Glutamatergic neuron (in vitro differentiated cells): ENCODE measurements around the gene CP. TPM values are rescaled to one million over a fixed set of nuclear protein-coding genes. Genes with fewer than 3 reads are reported as not detected.
A peak's percentile ranks its signal among the peaks of the same experiment; 100 is the strongest.
"Not testable (repeated sequence)": the region's sequence is repeated elsewhere in the genome, so short reads cannot be mapped to it uniquely, and the experiment has no call there.

ENCODE experiments used
- DNase-seq: peaks from one replicate; pipeline ENCODE4 v3.0.0; 2022
- H3K27ac Mint-ChIP-seq: one replicate; pipeline ENCODE4 v1.8.0; 2020; ENCODE audit warnings: mild to moderate bottlenecking, mixed read lengths, inconsistent platforms; ENCODE audit not compliant: unreplicated experiment
- H3K27me3 Mint-ChIP-seq: one replicate; pipeline ENCODE4 v1.8.0; 2020; ENCODE audit warnings: mild to moderate bottlenecking, moderate library complexity, mixed read lengths, inconsistent platforms; ENCODE audit not compliant: unreplicated experiment
- H3K36me3 Mint-ChIP-seq: one replicate; pipeline ENCODE4 v1.8.0; 2020; ENCODE audit warnings: mild to moderate bottlenecking, mixed read lengths, inconsistent platforms; ENCODE audit not compliant: unreplicated experiment
- H3K4me1 Mint-ChIP-seq: one replicate; pipeline ENCODE4 v1.8.0; 2020; ENCODE audit warnings: mild to moderate bottlenecking, low read depth, mixed read lengths, inconsistent platforms; ENCODE audit not compliant: unreplicated experiment
- H3K4me3 Mint-ChIP-seq: one replicate; pipeline ENCODE4 v1.8.0; 2020; ENCODE audit warnings: mild to moderate bottlenecking, mixed read lengths, inconsistent platforms; ENCODE audit not compliant: unreplicated experiment
- H3K9me3 Mint-ChIP-seq: one replicate; pipeline ENCODE4 v1.8.0; 2020; ENCODE audit warnings: mild to moderate bottlenecking, moderate library complexity, mixed read lengths, inconsistent platforms; ENCODE audit not compliant: unreplicated experiment
- total RNA-seq: library from RNA; stranded (reverse); fragmentation: NEBNext Ultra II Directional; extraction: Animal tissue kit (Norgen Biotek cat#: 25700); gene quantifications from one replicate; pipeline ENCODE4 v1.2.1, GENCODE V29; 2021; ENCODE audit not compliant: unreplicated experiment
- TF ChIP-seq, protein P1 (sequence below): fragments of 200-600 bp; sonication (generic); IDR thresholded peaks from one replicate; pipeline ENCODE4 v1.5.0; 2021; ENCODE audit not compliant: partially characterized antibody, unreplicated experiment

CP gene
- total RNA-seq, 1 donor from 2014 or later = not detected

DNA sequence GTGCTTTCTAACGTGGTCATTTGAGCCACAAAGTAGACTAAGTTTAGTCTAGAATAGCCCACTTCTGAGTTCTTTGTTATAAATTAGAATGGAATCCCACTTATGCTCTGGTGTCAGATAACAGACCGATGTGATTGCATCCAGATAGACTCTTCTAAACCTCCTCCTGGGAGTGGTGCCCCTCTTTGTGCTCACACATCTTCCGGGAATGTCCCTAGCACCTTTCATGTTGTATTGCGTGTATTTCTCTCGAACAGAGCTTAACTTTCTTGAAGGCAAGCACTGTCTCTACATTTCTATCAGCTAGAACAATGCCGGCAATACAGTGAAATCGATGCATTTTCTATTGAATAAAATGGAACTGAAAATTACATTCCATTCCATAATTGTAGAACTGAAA lies 23.0 kb downstream of the CP start:
- TF ChIP-seq, protein P1, sequence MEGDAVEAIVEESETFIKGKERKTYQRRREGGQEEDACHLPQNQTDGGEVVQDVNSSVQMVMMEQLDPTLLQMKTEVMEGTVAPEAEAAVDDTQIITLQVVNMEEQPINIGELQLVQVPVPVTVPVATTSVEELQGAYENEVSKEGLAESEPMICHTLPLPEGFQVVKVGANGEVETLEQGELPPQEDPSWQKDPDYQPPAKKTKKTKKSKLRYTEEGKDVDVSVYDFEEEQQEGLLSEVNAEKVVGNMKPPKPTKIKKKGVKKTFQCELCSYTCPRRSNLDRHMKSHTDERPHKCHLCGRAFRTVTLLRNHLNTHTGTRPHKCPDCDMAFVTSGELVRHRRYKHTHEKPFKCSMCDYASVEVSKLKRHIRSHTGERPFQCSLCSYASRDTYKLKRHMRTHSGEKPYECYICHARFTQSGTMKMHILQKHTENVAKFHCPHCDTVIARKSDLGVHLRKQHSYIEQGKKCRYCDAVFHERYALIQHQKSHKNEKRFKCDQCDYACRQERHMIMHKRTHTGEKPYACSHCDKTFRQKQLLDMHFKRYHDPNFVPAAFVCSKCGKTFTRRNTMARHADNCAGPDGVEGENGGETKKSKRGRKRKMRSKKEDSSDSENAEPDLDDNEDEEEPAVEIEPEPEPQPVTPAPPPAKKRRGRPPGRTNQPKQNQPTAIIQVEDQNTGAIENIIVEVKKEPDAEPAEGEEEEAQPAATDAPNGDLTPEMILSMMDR = no peak
- Mint-ChIP-seq H3K4me1 (peaks cover 17% of the 10 kb centered on the region), H3K4me3 (no peak overlapping the region), H3K27ac (no peak overlapping the region), H3K9me3 (peaks cover 1% of the 10 kb centered on the region), H3K27me3 (no peaks in the 10 kb centered on the region), H3K36me3 (no peaks in the 10 kb centered on the region)
- DNase-seq = no peak

DNA sequence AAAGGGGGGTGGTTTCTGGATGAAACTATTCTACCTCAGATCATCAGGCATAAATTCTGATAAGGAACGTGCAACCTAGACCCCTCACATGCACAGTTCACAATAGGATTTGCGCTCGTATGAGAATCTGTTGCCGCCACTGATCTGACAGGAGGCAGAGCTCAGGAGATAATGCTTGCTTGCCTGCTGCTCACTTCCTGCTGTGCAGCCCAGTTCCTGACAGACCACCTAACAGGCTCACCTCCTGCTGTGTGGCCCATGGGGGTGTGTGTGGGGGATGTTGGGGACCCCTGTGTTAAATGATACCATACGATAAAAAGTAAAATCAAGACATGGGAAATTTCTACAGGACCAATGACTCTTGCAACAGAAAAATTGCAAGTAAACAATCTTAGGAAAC lies 24.0 kb downstream of the CP start:
- H3K27ac Mint-ChIP-seq = peak overlapping the region; percentile 73

DNA sequence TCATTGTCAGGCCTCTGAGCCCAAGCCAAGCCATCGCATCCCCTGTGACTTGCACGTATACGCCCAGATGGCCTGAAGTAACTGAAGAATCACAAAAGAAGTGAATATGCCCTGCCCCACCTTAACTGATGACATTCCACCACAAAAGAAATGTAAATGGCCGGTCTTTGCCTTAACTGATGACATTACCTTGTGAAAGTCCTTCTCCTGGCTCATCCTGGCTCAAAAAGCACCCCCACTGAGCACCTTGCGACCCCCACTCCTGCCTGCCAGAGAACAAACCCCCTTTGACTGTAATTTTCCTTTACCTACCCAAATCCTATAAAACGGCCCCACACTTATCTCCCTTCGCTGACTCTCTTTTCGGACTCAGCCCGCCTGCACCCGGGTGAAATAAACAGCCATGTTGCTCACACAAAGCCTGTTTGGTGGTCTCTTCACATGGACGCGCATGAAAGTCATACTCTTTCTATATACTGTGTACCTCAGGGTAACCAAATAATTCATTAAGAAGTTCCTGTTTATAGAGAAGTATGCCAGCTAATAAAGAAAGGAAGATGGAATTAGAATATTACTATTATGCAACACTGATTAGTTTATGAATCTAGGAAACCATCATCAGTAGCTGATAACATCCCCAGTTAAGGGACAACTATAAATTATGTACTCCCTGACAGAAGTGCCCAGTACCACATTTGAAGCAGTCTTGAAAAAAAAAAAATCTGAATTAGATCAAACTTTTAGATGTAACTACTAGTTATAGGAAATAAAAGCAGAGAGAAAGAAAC lies 24.6 kb downstream of the CP start:
- not testable (repeated sequence) for H3K27me3 Mint-ChIP-seq, H3K36me3 Mint-ChIP-seq, H3K9me3 Mint-ChIP-seq, DNase-seq
- H3K4me3 Mint-ChIP-seq = peak overlapping the region; percentile 89
- peak overlapping the region; percentile 73 for H3K27ac Mint-ChIP-seq
- peaks cover 17% of the 10 kb centered on the region for H3K4me1 Mint-ChIP-seq

More for the DNA sequence above, 24.0 kb downstream of the CP start:
- TF ChIP-seq, protein P1 = no peak
- peaks cover 17% of the 10 kb centered on the region for H3K4me1 Mint-ChIP-seq
- peak; percentile 17 for DNase-seq
- H3K4me3 Mint-ChIP-seq = peak overlapping the region; percentile 89
- H3K27me3 Mint-ChIP-seq = no peaks in the 10 kb centered on the region
- peaks cover 1% of the 10 kb centered on the region for H3K9me3 Mint-ChIP-seq
- no peaks in the 10 kb centered on the region for H3K36me3 Mint-ChIP-seq

DNA sequence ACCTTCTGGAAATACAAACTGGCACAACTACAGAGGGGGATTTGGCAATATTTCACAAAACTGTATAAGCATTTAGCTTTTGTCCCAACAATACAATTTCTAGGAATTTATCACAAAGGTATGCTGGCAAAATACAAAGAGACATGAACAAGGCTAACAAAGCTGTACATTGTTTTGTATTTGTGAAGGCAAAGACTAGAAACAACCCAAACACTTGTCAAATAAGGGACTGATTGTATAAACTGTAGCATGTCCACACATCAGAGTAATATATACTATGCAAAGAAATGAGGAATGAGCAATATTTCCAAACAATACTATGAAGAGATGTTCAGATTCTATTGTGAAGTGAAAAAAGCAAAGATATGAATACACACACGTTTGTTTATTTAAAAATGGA lies 26.4 kb downstream of the CP start:
- H3K27ac Mint-ChIP-seq = no peak overlapping the region
- H3K36me3 Mint-ChIP-seq = no peaks in the 10 kb centered on the region
- no peaks in the 10 kb centered on the region for H3K27me3 Mint-ChIP-seq
- no peak overlapping the region for H3K4me3 Mint-ChIP-seq
- H3K9me3 Mint-ChIP-seq = peaks cover 1% of the 10 kb centered on the region
- TF ChIP-seq, protein P1 = no peak
- H3K4me1 Mint-ChIP-seq = peaks cover 17% of the 10 kb centered on the region
- DNase-seq = no peak

DNA sequence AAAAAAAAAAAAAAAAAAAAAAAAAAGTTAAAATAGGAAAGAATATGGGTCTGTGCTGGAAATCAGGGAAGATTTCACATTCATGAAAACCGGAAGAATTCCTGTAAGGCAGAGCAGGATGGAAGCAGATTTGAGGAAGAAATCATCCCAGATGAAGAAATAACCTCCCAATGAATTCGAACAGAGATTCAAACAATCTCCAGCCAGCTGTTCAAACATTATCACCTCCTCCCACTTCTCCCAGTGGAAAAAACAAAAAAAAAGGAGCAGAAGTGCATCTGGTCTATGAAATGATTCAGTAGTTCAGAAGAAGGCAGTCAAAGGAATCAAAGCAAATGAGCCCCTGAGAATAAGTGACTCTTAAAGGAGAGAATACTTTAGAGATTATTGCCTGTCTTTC lies 33.1 kb downstream of the CP start:
- Mint-ChIP-seq H3K4me1 (peaks cover 5% of the 10 kb centered on the region), H3K27me3 (peaks cover 2% of the 10 kb centered on the region), H3K36me3 (no peaks in the 10 kb centered on the region), H3K27ac (no peak overlapping the region), H3K9me3 (no peaks in the 10 kb centered on the region), H3K4me3 (no peak overlapping the region)
- TF ChIP-seq, protein P1 = no peak
- DNase-seq = no peak
